Stomach (tissue), 9 donors: ENCODE measurements around the gene SECTM1. TPM values are rescaled to one million over a fixed set of nuclear protein-coding genes. Genes with fewer than 3 reads are reported as not detected.

Experiments
- DNase-seq, 2 donors: peaks; one replicate each; pipeline versions ENCODE4 v3.0.0 to v3.0.0-alpha.2; 2013 to 2019
- H3K27ac ChIP-seq, 5 donors: fragments of 200-600 bp in 4 of 5; sonication (generic) in 4 of 5; one replicate each; pipeline ENCODE4 v1.5.1; 2013 to 2019; ENCODE audit warnings: mild to moderate bottlenecking in 1 of 5, moderate library complexity in 1 of 5
- H3K27me3 ChIP-seq, 3 donors: fragments of 200-600 bp; sonication (generic); one replicate each; pipeline ENCODE4 v1.5.1; 2017 to 2019; ENCODE audit warnings: mixed run types in 1 of 3
- H3K36me3 ChIP-seq, 4 donors: fragments of 200-600 bp; sonication (generic); 1 replicate in 3 of 4; 2 replicates in 1 of 4; pipeline ENCODE4 v1.5.1; 2016 to 2019
- H3K4me1 ChIP-seq, 4 donors: fragments of 200-600 bp; sonication (generic); one replicate each; pipeline ENCODE4 v1.5.1; 2016 to 2019
- H3K4me3 ChIP-seq, 4 donors: fragments of 200-600 bp; sonication (generic) in 3 of 4; one replicate each; pipeline ENCODE4 v1.5.1; 2016 to 2019; ENCODE audit warnings: mild to moderate bottlenecking in 1 of 4
- H3K9me3 ChIP-seq, 4 donors: fragments of 200-600 bp; sonication (generic); one replicate each; pipeline ENCODE4 v1.5.1; 2016 to 2019
- CTCF ChIP-seq, 7 experiments: fragments of 450-650 bp in 4 of 7; fragments of 200-600 bp in 3 of 7; sonication (generic) in 3 of 7; IDR thresholded peaks; one replicate each; pipeline ENCODE4 v1.5.1; 2016 to 2019; ENCODE audit warnings: antibody characterized with exemption in 7 of 7, control low read depth in 2 of 7, mild to moderate bottlenecking in 1 of 7
- EP300 ChIP-seq: sonication (generic); formaldehyde crosslinking; IDR thresholded peaks from one replicate; pipeline ENCODE4 v1.6.1; 2017; ENCODE audit warnings: antibody characterized with exemption
- POLR2A ChIP-seq, 4 donors: fragments of 450-650 bp; IDR thresholded peaks; one replicate each; pipeline ENCODE4 v1.6.1; 2016; ENCODE audit warnings: antibody characterized with exemption in 4 of 4, control low read depth in 2 of 4, mild to moderate bottlenecking in 1 of 4, moderate library complexity in 1 of 4
- POLR2AphosphoS5 ChIP-seq, 3 donors: sonication (generic); formaldehyde crosslinking; IDR thresholded peaks; one replicate each; pipeline ENCODE4 v1.6.1; 2016; ENCODE audit warnings: antibody characterized with exemption in 3 of 3
- WGBS, 5 donors: extraction: QIAGEN DNeasy Blood & Tissue Kit in 3 of 5; methylation state at CpG; one replicate each; pipeline versions ENCODE4 v1.1.5 to v1.1.7; 2013 to 2018; 5-methylcytosine and 5-hydroxymethylcytosine counted together
- intact Hi-C: fragments of 100-400 bp; cut with DNase I; formaldehyde crosslinking; loops from one replicate; pipeline ENCODE4 v1.15.1; 2023; ENCODE audit warnings: low total_unique reads
- polyA plus RNA-seq, 3 donors: library from polyadenylated mRNA; stranded (reverse); fragments of 200-250 nt; gene quantifications; one replicate each; pipeline ENCODE4 v1.2.3, GENCODE V29; 2013
- total RNA-seq, 5 donors: library from RNA; depleted of rRNA; stranded (reverse); fragments of >200 nt; gene quantifications; one replicate each; pipeline versions ENCODE4 v1.1.0 to v1.2.3, GENCODE V29; 2014 to 2016
- donor health status: healthy with polysubstance abuse.
- donor health status: Bipolar disorder and iron deficiency.
- donor health status: healthy.

The SECTM1 gene
- total and polyA plus RNA-seq, 8 donors = 1.8 to 48.8 (median 9.8) TPM

GRCh38 chr17:82277851-82278250 is 55.7 kb downstream of the SECTM1 start:
- H3K4me1 ChIP-seq = peaks cover 29 to 69% (median 35%) of the 10 kb centered on the region in 4 donors
- peak overlapping the region in 1 of 5 donors; percentile 20 for H3K27ac ChIP-seq
- WGBS, 5 donors = 68 to 84% (median 73%) methylated on average over 11 to 12 of the region's 12 CpGs
- peaks cover 0 to 6% (median 3%) of the 10 kb centered on the region in 4 donors for H3K36me3 ChIP-seq
- no peaks in the 10 kb centered on the region for H3K9me3 ChIP-seq
- no peak overlapping the region for H3K4me3 ChIP-seq
- DNase-seq = no peak
- TF ChIP-seq EP300 (no peak), POLR2A (IDR thresholded peaks at IDR 0.05) (no peak), CTCF (IDR thresholded peaks at IDR 0.05) (no peak)
- intact Hi-C loops = no loop called here
- no peaks in the 10 kb centered on the region for H3K27me3 ChIP-seq

- DNase-seq = no peak
- H3K27ac ChIP-seq = peak overlapping the region in 1 of 5 donors; percentile 20
- no peaks in the 10 kb centered on the region for H3K27me3 ChIP-seq
- no peaks in the 10 kb centered on the region for H3K9me3 ChIP-seq
- intact Hi-C loops = no loop called here
- no peak for TF ChIP-seq POLR2A (IDR thresholded peaks at IDR 0.05)
- TF ChIP-seq CTCF (IDR thresholded peaks at IDR 0.05) = no peak
- 57 to 81% (median 71%) methylated on average over 5 of the region's 5 CpGs for WGBS, 5 donors
- peaks cover under 1 to 7% (median 4%) of the 10 kb centered on the region in 4 donors for H3K36me3 ChIP-seq
- no peak overlapping the region for H3K4me3 ChIP-seq
- H3K4me1 ChIP-seq = peaks cover 22 to 66% (median 34%) of the 10 kb centered on the region in 4 donors
Observed at GRCh38 chr17:82276938-82277337, 56.6 kb downstream of the SECTM1 start.

- 91 to 94% (median 93%) methylated on average over 12 to 14 of the region's 14 CpGs for WGBS, 5 donors
- Histone ChIP-seq H3K4me1 (peaks cover 33 to 71% (median 41%) of the 10 kb centered on the region in 4 donors), H3K4me3 (no peak overlapping the region), H3K27me3 (no peaks in the 10 kb centered on the region), H3K36me3 (peaks cover 9 to 23% (median 16%) of the 10 kb centered on the region in 4 donors), H3K9me3 (no peaks in the 10 kb centered on the region), H3K27ac (no peak overlapping the region)
- no peak for TF ChIP-seq POLR2AphosphoS5 (IDR thresholded peaks at IDR 0.05)
- TF ChIP-seq EP300 = no peak
- TF ChIP-seq POLR2A (IDR thresholded peaks at IDR 0.05) = no peak
- no peak for TF ChIP-seq CTCF (IDR thresholded peaks at IDR 0.05)
- no peak for DNase-seq
- intact Hi-C loops = no loop called here
Observed at GRCh38 chr17:82275326-82275725, 58.2 kb downstream of the SECTM1 start.

GRCh38 chr17:82274134-82275020 is 59.2 kb downstream of the SECTM1 start:
- Histone ChIP-seq H3K27ac (peak overlapping the region; percentile 96 to 100 (median 98)), H3K4me1 (peaks cover 43 to 80% (median 51%) of the 10 kb centered on the region in 4 donors), H3K9me3 (no peaks in the 10 kb centered on the region), H3K27me3 (no peaks in the 10 kb centered on the region), H3K36me3 (peaks cover 9 to 30% (median 25%) of the 10 kb centered on the region in 4 donors), H3K4me3 (peak overlapping the region; percentile 63 to 100 (median 87))
- 54 to 60% (median 56%) methylated on average over 22 to 27 of the region's 27 CpGs for WGBS, 5 donors
- no peak for TF ChIP-seq EP300
- no peak for TF ChIP-seq POLR2AphosphoS5 (IDR thresholded peaks at IDR 0.05)
- no peak for TF ChIP-seq POLR2A (IDR thresholded peaks at IDR 0.05)
- no peak for TF ChIP-seq CTCF (IDR thresholded peaks at IDR 0.05)
- DNase-seq = no peak
- intact Hi-C loops = no loop called here
